ENCODE data around the gene SORCS3. TPM values are rescaled to one million over a fixed set of nuclear protein-coding genes. Genes with fewer than 3 reads are reported as not detected.

Gene SORCS3
- total RNA-seq, 1 experiment from 2014 or later, result 0.04 TPM

DNA sequence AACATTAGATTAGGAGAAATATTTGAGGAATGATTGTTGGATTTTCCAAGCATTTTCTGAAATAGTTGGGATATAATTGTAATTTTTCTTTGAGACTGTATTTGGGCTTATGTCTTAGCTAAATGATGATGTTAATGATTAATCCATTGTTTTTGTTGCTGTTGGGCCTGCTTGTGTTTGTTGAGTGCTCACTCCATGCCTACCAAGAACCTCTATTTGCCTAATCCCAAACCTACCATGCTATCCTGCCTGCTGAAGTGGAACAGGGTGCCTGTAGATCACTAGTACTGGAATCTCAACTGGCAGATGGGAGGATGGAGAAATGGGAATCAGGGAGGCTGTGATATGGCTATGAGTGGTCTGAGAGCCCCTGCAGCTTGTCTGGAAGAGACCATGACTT, 565.5 kb downstream of the SORCS3 start:
- no peak overlapping the region for H3K27ac Mint-ChIP-seq
- no peak overlapping the region for H2BK20ac ChIP-seq (ENCODE audit: low read depth, low read length, poor library complexity, severe bottlenecking)
- no peak overlapping the region for H4K5ac ChIP-seq (ENCODE audit: insufficient read length, low read depth, low read length)

More for the DNA sequence above, 565.5 kb downstream of the SORCS3 start:
- Mint-ChIP-seq H3K4me1 (no peaks in the 10 kb centered on the region), H3K9me3 (no peaks in the 10 kb centered on the region), H3K36me3 (ENCODE audit: insufficient read depth in 1 of 3, low read depth in 3 of 3) (no peaks in the 10 kb centered on the region), H3K27me3 (ENCODE audit: low read depth) (no peaks in the 10 kb centered on the region; the same call in 1 of the 2 replicates), H3K4me3 (no peak overlapping the region)
- Histone ChIP-seq H2AFZ (ENCODE audit: low read length) (no peak overlapping the region), H3K79me1 (ENCODE audit: insufficient read depth, low read depth, low read length, poor library complexity, severe bottlenecking) (no peaks in the 10 kb centered on the region), H3K4me1 (ENCODE audit: insufficient read depth, low read length) (peaks cover 2% of the 10 kb centered on the region; the same call in 1 of the 2 replicates), H2AK5ac (ENCODE audit: insufficient read length, low read length) (no peak overlapping the region), H3K23me2 (ENCODE audit: insufficient read length, low read depth, low read length, poor library complexity, severe bottlenecking) (no peaks in the 10 kb centered on the region), H3K4me2 (ENCODE audit: insufficient read depth, insufficient read length, low read length) (no peak overlapping the region), H3K27me3 (ENCODE audit: insufficient read depth, low read length) (no peaks in the 10 kb centered on the region), H3K23ac (ENCODE audit: insufficient read length, low read depth, low read length) (no peak overlapping the region), H3K4ac (ENCODE audit: low read depth, low read length) (no peak overlapping the region), H2BK5ac (ENCODE audit: insufficient read length, low read length) (no peak overlapping the region), H2BK12ac (ENCODE audit: insufficient read length, low read depth, low read length) (no peak overlapping the region), H2BK15ac (ENCODE audit: low read depth, low read length) (no peak overlapping the region), H3T11ph (ENCODE audit: low read length) (no peak overlapping the region), H4K20me1 (ENCODE audit: control insufficient read depth, insufficient read depth, insufficient read length) (no peaks in the 10 kb centered on the region), H3K18ac (ENCODE audit: insufficient read length, low read depth, low read length) (no peak overlapping the region), H4K91ac (ENCODE audit: insufficient read length, low read depth, low read length) (no peak overlapping the region), H2BK120ac (ENCODE audit: low read depth, low read length, poor library complexity, severe bottlenecking) (no peak overlapping the region), H3K14ac (ENCODE audit: insufficient read depth, low read length) (no peak overlapping the region), H3K56ac (ENCODE audit: insufficient read length, low read depth, low read length) (no peak overlapping the region), H4K8ac (replicated peaks; ENCODE audit: insufficient read length, low read depth, low read length) (no peak overlapping the region), H3K9me3 (ENCODE audit: control insufficient read depth, low read depth, low read length) (no peaks in the 10 kb centered on the region), H3K9ac (ENCODE audit: extremely low read depth, insufficient read length, low read length) (no peak overlapping the region), H3K27ac (ENCODE audit: insufficient read length, low read depth, low read length) (no peak overlapping the region), H3K79me2 (ENCODE audit: insufficient read depth, low read length) (no peaks in the 10 kb centered on the region)
- TF ChIP-seq, protein P1, sequence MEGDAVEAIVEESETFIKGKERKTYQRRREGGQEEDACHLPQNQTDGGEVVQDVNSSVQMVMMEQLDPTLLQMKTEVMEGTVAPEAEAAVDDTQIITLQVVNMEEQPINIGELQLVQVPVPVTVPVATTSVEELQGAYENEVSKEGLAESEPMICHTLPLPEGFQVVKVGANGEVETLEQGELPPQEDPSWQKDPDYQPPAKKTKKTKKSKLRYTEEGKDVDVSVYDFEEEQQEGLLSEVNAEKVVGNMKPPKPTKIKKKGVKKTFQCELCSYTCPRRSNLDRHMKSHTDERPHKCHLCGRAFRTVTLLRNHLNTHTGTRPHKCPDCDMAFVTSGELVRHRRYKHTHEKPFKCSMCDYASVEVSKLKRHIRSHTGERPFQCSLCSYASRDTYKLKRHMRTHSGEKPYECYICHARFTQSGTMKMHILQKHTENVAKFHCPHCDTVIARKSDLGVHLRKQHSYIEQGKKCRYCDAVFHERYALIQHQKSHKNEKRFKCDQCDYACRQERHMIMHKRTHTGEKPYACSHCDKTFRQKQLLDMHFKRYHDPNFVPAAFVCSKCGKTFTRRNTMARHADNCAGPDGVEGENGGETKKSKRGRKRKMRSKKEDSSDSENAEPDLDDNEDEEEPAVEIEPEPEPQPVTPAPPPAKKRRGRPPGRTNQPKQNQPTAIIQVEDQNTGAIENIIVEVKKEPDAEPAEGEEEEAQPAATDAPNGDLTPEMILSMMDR (conservative IDR thresholded peaks at IDR 0.05), result no peak
- no peak for DNase-seq

Measured in H9 (cell line).